NB4 (cell line): Measurements from ENCODE around the gene RNF44.
A peak's percentile ranks its signal among the peaks of the same experiment; 100 is the strongest.

Source experiments
- DNase-seq: peaks from one replicate; pipeline ENCODE4 v3.0.0; 2010; ENCODE audit warnings: low read depth
- H3K4me3 ChIP-seq: one replicate; pipeline ENCODE4 v1.5.1; 2011; ENCODE audit warnings: mild to moderate bottlenecking, low read depth, low read length, moderate library complexity
- MYC ChIP-seq: IDR thresholded peaks from 2 replicates; pipeline ENCODE4 v1.6.1; 2011; ENCODE audit warnings: low read depth, low read length
- POLR2A ChIP-seq: IDR thresholded peaks from 2 replicates; pipeline ENCODE4 v1.6.1; 2011; ENCODE audit warnings: mild to moderate bottlenecking; ENCODE audit not compliant: insufficient read length; ENCODE audit errors: extremely low read depth
- TF ChIP-seq, protein P1 (sequence below): IDR thresholded peaks from one replicate; pipeline ENCODE4 v1.5.1; 2012; ENCODE audit warnings: low read depth, low read length
- TF ChIP-seq, protein P2 (sequence below): IDR thresholded peaks from 2 replicates; pipeline ENCODE4 v1.6.1; 2011; ENCODE audit warnings: low read depth, low read length

The RNF44 gene

DNA sequence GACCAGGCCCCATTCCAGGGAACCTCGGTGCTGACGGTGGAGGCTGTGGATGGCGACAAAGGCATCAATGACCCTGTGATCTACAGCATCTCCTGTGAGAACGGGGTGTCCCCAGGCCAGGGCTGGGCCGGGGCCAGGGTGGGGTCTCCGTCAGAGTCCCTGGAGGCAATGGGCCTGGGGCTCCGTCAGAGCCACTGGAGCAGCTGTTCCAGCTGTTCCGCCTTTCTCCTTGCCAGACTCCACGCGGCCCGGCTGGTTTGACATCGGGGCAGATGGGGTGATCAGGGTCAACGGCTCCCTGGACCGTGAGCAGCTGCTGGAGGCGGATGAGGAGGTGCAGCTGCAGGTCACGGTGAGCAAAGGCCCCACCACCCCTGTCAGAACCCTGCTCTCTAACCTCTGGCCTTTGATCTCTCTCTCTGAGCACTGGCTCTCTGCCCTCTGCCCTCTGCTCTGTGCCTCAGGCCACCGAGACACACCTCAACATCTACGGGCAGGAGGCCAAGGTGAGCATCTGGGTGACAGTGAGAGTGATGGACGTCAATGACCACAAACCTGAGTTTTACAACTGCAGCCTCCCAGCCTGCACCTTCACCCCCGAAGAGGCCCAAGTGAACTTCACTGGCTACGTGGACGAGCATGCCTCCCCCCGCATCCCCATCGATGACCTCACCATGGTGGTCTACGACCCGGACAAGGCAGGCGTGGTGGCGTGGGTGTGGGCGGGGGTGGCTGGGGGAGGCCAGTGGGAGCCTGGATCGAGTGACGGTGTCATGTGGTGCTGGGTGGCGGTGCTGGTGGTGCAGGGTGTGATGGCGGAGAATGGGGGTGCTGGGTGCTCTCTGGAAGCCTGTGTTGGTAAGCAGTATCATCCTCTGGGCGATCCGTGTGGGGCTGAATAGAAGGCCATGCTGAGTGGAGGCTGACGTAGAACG lies 38.6 kb upstream of the RNF44 start:
- H3K4me3 ChIP-seq = no peak overlapping the region
- TF ChIP-seq POLR2A (no peak), MYC (no peak)
- TF ChIP-seq, protein P1, sequence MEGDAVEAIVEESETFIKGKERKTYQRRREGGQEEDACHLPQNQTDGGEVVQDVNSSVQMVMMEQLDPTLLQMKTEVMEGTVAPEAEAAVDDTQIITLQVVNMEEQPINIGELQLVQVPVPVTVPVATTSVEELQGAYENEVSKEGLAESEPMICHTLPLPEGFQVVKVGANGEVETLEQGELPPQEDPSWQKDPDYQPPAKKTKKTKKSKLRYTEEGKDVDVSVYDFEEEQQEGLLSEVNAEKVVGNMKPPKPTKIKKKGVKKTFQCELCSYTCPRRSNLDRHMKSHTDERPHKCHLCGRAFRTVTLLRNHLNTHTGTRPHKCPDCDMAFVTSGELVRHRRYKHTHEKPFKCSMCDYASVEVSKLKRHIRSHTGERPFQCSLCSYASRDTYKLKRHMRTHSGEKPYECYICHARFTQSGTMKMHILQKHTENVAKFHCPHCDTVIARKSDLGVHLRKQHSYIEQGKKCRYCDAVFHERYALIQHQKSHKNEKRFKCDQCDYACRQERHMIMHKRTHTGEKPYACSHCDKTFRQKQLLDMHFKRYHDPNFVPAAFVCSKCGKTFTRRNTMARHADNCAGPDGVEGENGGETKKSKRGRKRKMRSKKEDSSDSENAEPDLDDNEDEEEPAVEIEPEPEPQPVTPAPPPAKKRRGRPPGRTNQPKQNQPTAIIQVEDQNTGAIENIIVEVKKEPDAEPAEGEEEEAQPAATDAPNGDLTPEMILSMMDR = no peak
- TF ChIP-seq, protein P2, sequence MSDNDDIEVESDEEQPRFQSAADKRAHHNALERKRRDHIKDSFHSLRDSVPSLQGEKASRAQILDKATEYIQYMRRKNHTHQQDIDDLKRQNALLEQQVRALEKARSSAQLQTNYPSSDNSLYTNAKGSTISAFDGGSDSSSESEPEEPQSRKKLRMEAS = no peak
- no peak for DNase-seq

DNA sequence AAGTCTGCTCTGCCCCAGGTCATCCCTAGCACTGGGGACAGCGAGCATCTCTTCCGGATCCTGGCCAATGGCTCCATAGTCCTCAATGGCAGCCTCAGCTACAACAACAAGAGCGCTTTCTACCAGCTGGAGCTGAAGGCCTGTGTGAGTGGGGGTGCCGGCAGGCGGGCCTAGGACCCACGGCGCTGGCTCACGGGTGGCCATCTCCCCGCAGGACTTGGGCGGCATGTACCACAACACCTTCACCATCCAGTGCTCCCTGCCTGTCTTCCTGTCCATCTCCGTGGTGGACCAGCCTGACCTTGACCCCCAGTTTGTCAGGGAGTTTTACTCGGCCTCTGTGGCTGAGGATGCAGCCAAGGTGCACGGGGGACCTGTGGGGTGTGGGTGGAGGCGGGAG lies 37.9 kb upstream of the RNF44 start:
- DNase-seq = no peak
- no peak overlapping the region for H3K4me3 ChIP-seq
- no peak for TF ChIP-seq MYC
- TF ChIP-seq, protein P1 = no peak
- TF ChIP-seq, protein P2 = no peak
- TF ChIP-seq POLR2A = no peak

DNA sequence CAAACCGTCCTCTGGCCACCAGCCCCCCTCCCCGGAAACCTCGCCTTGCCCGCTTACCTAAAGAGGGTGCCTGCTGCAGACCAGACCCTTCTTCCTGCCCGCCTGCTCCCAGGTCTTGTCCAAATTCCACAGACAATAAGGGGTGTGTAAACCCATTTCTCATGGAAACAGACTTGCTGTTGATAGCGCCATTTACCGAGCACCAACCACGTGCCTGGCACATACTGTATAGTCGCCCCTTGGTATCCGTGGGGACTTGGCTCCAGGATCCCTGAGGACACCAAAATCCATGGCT lies 37.0 kb upstream of the RNF44 start:
- no peak for DNase-seq
- TF ChIP-seq MYC = no peak
- TF ChIP-seq, protein P1 = no peak
- TF ChIP-seq POLR2A = no peak
- TF ChIP-seq, protein P2 = no peak
- no peak overlapping the region for H3K4me3 ChIP-seq

DNA sequence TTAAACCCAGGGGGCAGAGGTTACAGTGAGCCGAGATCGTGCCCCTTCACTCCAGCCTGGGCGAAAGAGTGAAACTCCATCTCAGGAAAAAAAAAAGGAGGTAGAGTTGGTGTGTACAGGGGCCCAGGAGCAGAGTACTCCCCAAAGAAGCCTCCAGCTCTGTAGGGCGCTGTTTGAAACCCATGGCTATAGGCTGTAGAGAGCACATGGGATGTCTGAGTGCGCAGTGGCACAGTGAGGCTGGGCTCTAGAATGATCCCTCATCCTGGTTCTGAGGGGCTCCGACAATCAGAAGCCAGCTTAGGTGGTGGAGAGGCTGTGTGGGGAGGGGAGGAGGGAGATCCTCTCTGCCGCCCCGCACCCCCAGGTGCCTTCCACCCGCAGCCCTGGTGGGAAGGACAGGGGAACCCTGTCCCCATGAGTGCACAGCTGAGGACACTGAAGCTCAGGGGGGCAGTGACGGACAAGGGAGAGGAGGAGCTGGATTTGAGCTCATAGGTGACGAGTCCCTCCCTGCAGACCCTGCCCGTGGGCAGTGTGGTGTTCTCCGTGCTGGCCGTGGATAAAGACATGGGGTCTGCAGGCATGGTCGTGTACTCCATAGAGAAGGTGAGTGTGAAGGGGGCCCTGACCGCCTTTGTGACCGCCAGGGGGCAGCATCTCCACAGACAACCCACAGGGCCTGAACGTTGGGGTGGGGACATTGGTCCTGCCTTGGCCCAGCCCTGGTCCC lies 36.5 kb upstream of the RNF44 start:
- peak; percentile 62 for DNase-seq
- H3K4me3 ChIP-seq = no peak overlapping the region
- TF ChIP-seq MYC = no peak
- TF ChIP-seq, protein P1 = peak; percentile 79

DNA sequence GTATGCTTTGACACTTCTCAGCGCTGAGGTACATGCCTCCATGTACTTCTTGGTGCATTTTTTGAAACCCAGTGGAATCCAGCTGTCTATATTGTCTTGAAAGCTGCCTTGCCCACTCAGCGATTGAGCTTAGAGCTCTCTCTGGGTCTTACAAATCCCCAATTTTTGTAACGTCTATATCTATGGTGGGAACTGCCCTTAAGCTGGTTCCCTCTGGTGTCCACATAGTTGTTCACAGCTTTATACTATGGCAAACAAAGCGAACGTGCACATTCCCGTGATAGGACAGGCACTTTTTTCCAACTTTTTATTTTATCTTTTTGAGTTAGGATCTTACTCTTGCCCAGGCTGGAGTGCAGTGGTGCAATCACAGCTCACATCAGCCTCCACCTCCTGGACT lies 32.8 kb upstream of the RNF44 start:
- peak; percentile 26 for DNase-seq
- no peak overlapping the region for H3K4me3 ChIP-seq
- TF ChIP-seq MYC = no peak
- TF ChIP-seq, protein P1 = no peak
- no peak for TF ChIP-seq POLR2A
- TF ChIP-seq, protein P2 = no peak
